G401 (cell line): ENCODE data around the gene ADCY1. TPM values are rescaled to one million over a fixed set of nuclear protein-coding genes. Genes with fewer than 3 reads are reported as not detected.
A peak's percentile ranks its signal among the peaks of the same experiment; 100 is the strongest.

Experiments
- DNase-seq: peaks from one replicate; pipeline ENCODE4 v3.0.0-alpha.2; 2015; ENCODE audit warnings: low spot score
- in situ Hi-C: cut with HindIII; loops from 2 replicates; pipeline ENCODE4 v1.10.0; 2016; ENCODE audit warnings: low sequenced_read_pairs, mixed read lengths
- total RNA-seq: library from RNA; depleted of rRNA; stranded (reverse); fragments of >200 nt; shearing (Covaris generic); gene quantifications from 2 replicates; pipeline ENCODE4 v1.2.3, GENCODE V29; 2014

Gene ADCY1
- total RNA-seq, 1 experiment from 2014 or later: 0.14 TPM

- in situ Hi-C loops: no loop called here
- DNase-seq: no peak
Measured at GRCh38 chr7:45575501-45576248, 1.5 kb downstream of the ADCY1 start.

GRCh38 chr7:45576249-45576929, 2.2 kb downstream of the ADCY1 start:
- DNase-seq: no peak
- in situ Hi-C loops: no loop called here

- in situ Hi-C loops: no loop called here
Measured at GRCh38 chr7:45578022-45578421, 3.9 kb downstream of the ADCY1 start.

GRCh38 chr7:45578467-45578866, 4.3 kb downstream of the ADCY1 start:
- DNase-seq: no peak
- in situ Hi-C loops: no loop called here

More at GRCh38 chr7:45578022-45578421, 3.9 kb downstream of the ADCY1 start:
- no peak for DNase-seq

GRCh38 chr7:45579391-45579801, 5.2 kb downstream of the ADCY1 start:
- in situ Hi-C loops: no loop called here
- DNase-seq: no peak

- DNase-seq: no peak
- in situ Hi-C loops: no loop called here
Measured at GRCh38 chr7:45580053-45580872, 6.1 kb downstream of the ADCY1 start.

GRCh38 chr7:45581271-45581780, 7.2 kb downstream of the ADCY1 start:
- no peak for DNase-seq
- in situ Hi-C loops: no loop called here

GRCh38 chr7:45582136-45582749, 8.1 kb downstream of the ADCY1 start:
- in situ Hi-C loops: no loop called here
- DNase-seq: peak; percentile 88

GRCh38 chr7:45582868-45583277, 8.7 kb downstream of the ADCY1 start:
- in situ Hi-C loops: no loop called here
- no peak for DNase-seq

GRCh38 chr7:45583296-45583695, 9.1 kb downstream of the ADCY1 start:
- in situ Hi-C loops: no loop called here
- DNase-seq: no peak

GRCh38 chr7:45584261-45585210, 10.4 kb downstream of the ADCY1 start:
- DNase-seq: peak; percentile 67

GRCh38 chr7:45585628-45586027, 11.5 kb downstream of the ADCY1 start:
- no peak for DNase-seq

More at GRCh38 chr7:45584261-45585210, 10.4 kb downstream of the ADCY1 start:
- in situ Hi-C loops: no loop called here

GRCh38 chr7:45586542-45587520, 12.7 kb downstream of the ADCY1 start:
- in situ Hi-C loops: no loop called here
- no peak for DNase-seq

More at GRCh38 chr7:45585628-45586027, 11.5 kb downstream of the ADCY1 start:
- in situ Hi-C loops: no loop called here

GRCh38 chr7:45588466-45588865, 14.3 kb downstream of the ADCY1 start:
- DNase-seq: no peak
- in situ Hi-C loops: no loop called here

- DNase-seq: no peak
- in situ Hi-C loops: no loop called here
Measured at GRCh38 chr7:45589061-45589460, 14.9 kb downstream of the ADCY1 start.

GRCh38 chr7:45589915-45590678, 15.9 kb downstream of the ADCY1 start:
- no peak for DNase-seq
- in situ Hi-C loops: no loop called here
